ENCODE data around the gene TBC1D5.

TBC1D5 gene

GRCh38 chr3:17749705-17750293, 7.4 kb upstream of the TBC1D5 start:
- FAIRE-seq (no peak), DNase-seq (ENCODE audit: insufficient read length, low spot score) (no peak)
- TF ChIP-seq POLR2AphosphoS5 (IDR thresholded peaks at IDR 0.05; ENCODE audit: low read depth, low read length) (no peak), POLR2A (IDR thresholded peaks at IDR 0.05; ENCODE audit: low read depth, low read length) (no peak), TAF1 (IDR thresholded peaks at IDR 0.05; ENCODE audit: low read depth, low read length) (no peak), PAX5 (IDR thresholded peaks at IDR 0.05; ENCODE audit: insufficient read depth, low read length, severe bottlenecking) (no peak), POU2F2 (IDR thresholded peaks at IDR 0.05; ENCODE audit: low read depth, low read length) (no peak), SPI1 (IDR thresholded peaks at IDR 0.05; ENCODE audit: low read depth, low read length) (no peak)

- TF ChIP-seq POLR2AphosphoS5 (IDR thresholded peaks at IDR 0.05; ENCODE audit: low read depth, low read length), result no peak
- no peak for DNase-seq (ENCODE audit: insufficient read length, low spot score)
- FAIRE-seq, result peak; percentile 86
These were observed 6.8 kb upstream of the TBC1D5 start for GRCh38 chr3:17749281-17749680.

GRCh38 chr3:17747890-17748247, 5.4 kb upstream of the TBC1D5 start:
- TF ChIP-seq POLR2AphosphoS5 (IDR thresholded peaks at IDR 0.05; ENCODE audit: low read depth, low read length), result no peak

GRCh38 chr3:17747174-17747889, 4.9 kb upstream of the TBC1D5 start:
- FAIRE-seq (peak; percentile 74), DNase-seq (ENCODE audit: insufficient read length, low spot score) (no peak)
- TF ChIP-seq POLR2A (IDR thresholded peaks at IDR 0.05; ENCODE audit: low read depth, low read length) (no peak), SPI1 (IDR thresholded peaks at IDR 0.05; ENCODE audit: low read depth, low read length) (peak; percentile 88), POU2F2 (IDR thresholded peaks at IDR 0.05; ENCODE audit: low read depth, low read length) (0 out of 2 replicates have a peak, but pooled peaks have one; percentile 34), POLR2AphosphoS5 (IDR thresholded peaks at IDR 0.05; ENCODE audit: low read depth, low read length) (no peak), TAF1 (IDR thresholded peaks at IDR 0.05; ENCODE audit: low read depth, low read length) (no peak), PAX5 (IDR thresholded peaks at IDR 0.05; ENCODE audit: insufficient read depth, low read length, severe bottlenecking) (no peak)

More at GRCh38 chr3:17747890-17748247, 5.4 kb upstream of the TBC1D5 start:
- FAIRE-seq (no peak), DNase-seq (ENCODE audit: insufficient read length, low spot score) (no peak)

GRCh38 chr3:17745894-17746293, 3.5 kb upstream of the TBC1D5 start:
- DNase-seq (ENCODE audit: insufficient read length, low spot score) (no peak), FAIRE-seq (no peak)
- TF ChIP-seq POLR2AphosphoS5 (IDR thresholded peaks at IDR 0.05; ENCODE audit: low read depth, low read length), result no peak
- no peak for TF ChIP-seq TAF1 (IDR thresholded peaks at IDR 0.05; ENCODE audit: low read depth, low read length)
- no peak for TF ChIP-seq POU2F2 (IDR thresholded peaks at IDR 0.05; ENCODE audit: low read depth, low read length)
- no peak for TF ChIP-seq PAX5 (IDR thresholded peaks at IDR 0.05; ENCODE audit: insufficient read depth, low read length, severe bottlenecking)
- TF ChIP-seq SPI1 (IDR thresholded peaks at IDR 0.05; ENCODE audit: low read depth, low read length), result no peak
- TF ChIP-seq POLR2A (IDR thresholded peaks at IDR 0.05; ENCODE audit: low read depth, low read length), result no peak

GRCh38 chr3:17745301-17745700, 2.9 kb upstream of the TBC1D5 start:
- FAIRE-seq (no peak), DNase-seq (ENCODE audit: insufficient read length, low spot score) (no peak)
- TF ChIP-seq POLR2AphosphoS5 (IDR thresholded peaks at IDR 0.05; ENCODE audit: low read depth, low read length), result no peak
- no peak for TF ChIP-seq POLR2A (IDR thresholded peaks at IDR 0.05; ENCODE audit: low read depth, low read length)
- TF ChIP-seq PAX5 (IDR thresholded peaks at IDR 0.05; ENCODE audit: insufficient read depth, low read length, severe bottlenecking), result no peak
- no peak for TF ChIP-seq TAF1 (IDR thresholded peaks at IDR 0.05; ENCODE audit: low read depth, low read length)
- TF ChIP-seq SPI1 (IDR thresholded peaks at IDR 0.05; ENCODE audit: low read depth, low read length), result no peak
- no peak for TF ChIP-seq POU2F2 (IDR thresholded peaks at IDR 0.05; ENCODE audit: low read depth, low read length)

- FAIRE-seq, result no peak
- TF ChIP-seq PAX5 (IDR thresholded peaks at IDR 0.05; ENCODE audit: insufficient read depth, low read length, severe bottlenecking) (no peak), POLR2A (IDR thresholded peaks at IDR 0.05; ENCODE audit: low read depth, low read length) (no peak), TAF1 (IDR thresholded peaks at IDR 0.05; ENCODE audit: low read depth, low read length) (no peak), POLR2AphosphoS5 (IDR thresholded peaks at IDR 0.05; ENCODE audit: low read depth, low read length) (no peak), POU2F2 (IDR thresholded peaks at IDR 0.05; ENCODE audit: low read depth, low read length) (no peak), SPI1 (IDR thresholded peaks at IDR 0.05; ENCODE audit: low read depth, low read length) (no peak)
- no peak for DNase-seq (ENCODE audit: insufficient read length, low spot score)
These were observed 2.3 kb upstream of the TBC1D5 start for GRCh38 chr3:17744693-17745092.

- TF ChIP-seq POLR2A (IDR thresholded peaks at IDR 0.05; ENCODE audit: low read depth, low read length) (no peak), TAF1 (IDR thresholded peaks at IDR 0.05; ENCODE audit: low read depth, low read length) (no peak), POLR2AphosphoS5 (IDR thresholded peaks at IDR 0.05; ENCODE audit: low read depth, low read length) (no peak), SPI1 (IDR thresholded peaks at IDR 0.05; ENCODE audit: low read depth, low read length) (no peak), POU2F2 (IDR thresholded peaks at IDR 0.05; ENCODE audit: low read depth, low read length) (no peak), PAX5 (IDR thresholded peaks at IDR 0.05; ENCODE audit: insufficient read depth, low read length, severe bottlenecking) (no peak)
- no peak for DNase-seq (ENCODE audit: insufficient read length, low spot score)
- FAIRE-seq, result no peak
These were observed 1.2 kb upstream of the TBC1D5 start for GRCh38 chr3:17743658-17743995.

GRCh38 chr3:17742880-17743657, 638 bp upstream of the TBC1D5 start:
- DNase-seq (ENCODE audit: insufficient read length, low spot score) (no peak), FAIRE-seq (no peak)
- no peak for TF ChIP-seq PAX5 (IDR thresholded peaks at IDR 0.05; ENCODE audit: insufficient read depth, low read length, severe bottlenecking)
- TF ChIP-seq TAF1 (IDR thresholded peaks at IDR 0.05; ENCODE audit: low read depth, low read length), result peak; percentile 44; the same call in 1 of the 2 replicates
- peak; percentile 32 for TF ChIP-seq POLR2AphosphoS5 (IDR thresholded peaks at IDR 0.05; ENCODE audit: low read depth, low read length)
